HFFc6 (cell line): ENCODE data around the gene NUP62. TPM values are rescaled to one million over a fixed set of nuclear protein-coding genes. Genes with fewer than 3 reads are reported as not detected.

ENCODE experiments used
- DNase-seq: peaks from one replicate; pipeline ENCODE4 v3.0.0-alpha.2; 2018
- H3K27ac Mint-ChIP-seq: 2 replicates; pipeline ENCODE4 v1.8.0; 2020; ENCODE audit warnings: mild to moderate bottlenecking, mixed read lengths
- H3K27me3 Mint-ChIP-seq: 2 replicates; pipeline ENCODE4 v1.8.0; 2021; ENCODE audit warnings: mild to moderate bottlenecking, moderate library complexity, mixed read lengths; ENCODE audit not compliant: insufficient read depth
- H3K36me3 Mint-ChIP-seq: 2 replicates; pipeline ENCODE4 v1.8.0; 2021; ENCODE audit warnings: low read depth, mixed read lengths
- H3K4me1 Mint-ChIP-seq: 2 replicates; pipeline ENCODE4 v1.8.0; 2020; ENCODE audit warnings: low read depth, mixed read lengths
- H3K4me3 Mint-ChIP-seq: 2 replicates; pipeline ENCODE4 v1.8.0; 2020; ENCODE audit warnings: mild to moderate bottlenecking, moderate library complexity, mixed read lengths
- H3K9me3 Mint-ChIP-seq: 2 replicates; pipeline ENCODE4 v1.8.0; 2020; ENCODE audit warnings: mild to moderate bottlenecking, mixed read lengths
- CTCF ChIP-seq: fragments of 200-600 bp; sonication (generic); IDR thresholded peaks from 2 replicates; pipeline ENCODE4 v1.5.0; 2021; ENCODE audit warnings: antibody characterized with exemption, mild to moderate bottlenecking
- total RNA-seq, 6 experiments: library from RNA; stranded (reverse); fragmentation: NEBNext Ultra II Directional; extraction: Animal tissue kit (Norgen Biotek cat#: 25700); gene quantifications; 2 replicates in 1 of 6; 3 replicates in 5 of 6; pipeline ENCODE4 v1.2.3, GENCODE V29; 2021

NUP62 gene
- total RNA-seq, 6 experiments from 2014 or later = 50.9 to 78.3 (median 68.3) TPM

- H3K36me3 Mint-ChIP-seq = peaks cover 19% of the 10 kb centered on the region
- H3K27ac Mint-ChIP-seq = no peak overlapping the region
- TF ChIP-seq CTCF = no peak
- H3K4me1 Mint-ChIP-seq = peaks cover 15% of the 10 kb centered on the region
- H3K27me3 Mint-ChIP-seq = no peaks in the 10 kb centered on the region; the same call in 1 of the 2 replicates
- no peak overlapping the region for H3K4me3 Mint-ChIP-seq
- no peaks in the 10 kb centered on the region for H3K9me3 Mint-ChIP-seq
- no peak for DNase-seq
These were observed 49.0 kb downstream of the NUP62 start for GRCh38 chr19:49880162-49880869.

GRCh38 chr19:49879243-49879963 is 49.9 kb downstream of the NUP62 start:
- Mint-ChIP-seq H3K9me3 (no peaks in the 10 kb centered on the region), H3K4me3 (no peak overlapping the region), H3K27ac (no peak overlapping the region), H3K27me3 (no peaks in the 10 kb centered on the region; the same call in 1 of the 2 replicates), H3K4me1 (peaks cover 23% of the 10 kb centered on the region), H3K36me3 (peaks cover 19% of the 10 kb centered on the region)
- no peak for TF ChIP-seq CTCF
- DNase-seq = no peak

GRCh38 chr19:49878744-49879070 is 50.6 kb downstream of the NUP62 start:
- Mint-ChIP-seq H3K9me3 (no peaks in the 10 kb centered on the region), H3K36me3 (peaks cover 19% of the 10 kb centered on the region), H3K4me1 (peaks cover 23% of the 10 kb centered on the region), H3K4me3 (no peak overlapping the region), H3K27ac (no peak overlapping the region), H3K27me3 (no peaks in the 10 kb centered on the region; the same call in none of the 2 replicates)
- no peak for DNase-seq
- TF ChIP-seq CTCF = no peak

- Mint-ChIP-seq H3K27ac (no peak overlapping the region), H3K36me3 (peaks cover 14% of the 10 kb centered on the region), H3K4me1 (peaks cover 23% of the 10 kb centered on the region), H3K9me3 (no peaks in the 10 kb centered on the region), H3K27me3 (no peaks in the 10 kb centered on the region; the same call in none of the 2 replicates), H3K4me3 (no peak overlapping the region)
- no peak for TF ChIP-seq CTCF
- DNase-seq = peak; percentile 94
These were observed 51.2 kb downstream of the NUP62 start for GRCh38 chr19:49877879-49878743.

- TF ChIP-seq CTCF = no peak
- Mint-ChIP-seq H3K27me3 (no peaks in the 10 kb centered on the region; the same call in none of the 2 replicates), H3K9me3 (no peaks in the 10 kb centered on the region), H3K36me3 (peaks cover 10% of the 10 kb centered on the region), H3K4me1 (peaks cover 23% of the 10 kb centered on the region), H3K27ac (no peak within 1 kb of the TSS), H3K4me3 (no peak within 1 kb of the TSS)
- DNase-seq = peak; percentile 100
These were observed 52.1 kb downstream of the NUP62 start, which contains the start of the genes AKT1S1 and TBC1D17 for GRCh38 chr19:49877020-49877878. Gene AKT1S1, minus strand, starts transcription at chr19:49877355. Its CDS starts 4,060 bp downstream, at chr19:49873295. Gene TBC1D17, plus strand, starts transcription at chr19:49877702. Its CDS starts 22 bp downstream, at chr19:49877724.
